LNCaP clone FGC (cell line): ENCODE results near the gene KLHL29.

Source experiments
- DNase-seq: peaks from one replicate; pipeline ENCODE4 v3.0.0-alpha.2; 2011; ENCODE audit warnings: low read depth
- H3K4me3 ChIP-seq: 2 replicates; pipeline ENCODE4 v1.5.1; 2011; ENCODE audit warnings: mild to moderate bottlenecking, low read depth, low read length, control low read depth
- TF ChIP-seq, protein P1 (sequence below): IDR thresholded peaks from 2 replicates; pipeline ENCODE4 v1.5.1; 2012; ENCODE audit warnings: mild to moderate bottlenecking; ENCODE audit not compliant: control insufficient read depth, insufficient read depth; ENCODE audit errors: extremely low read depth

Gene KLHL29

DNA sequence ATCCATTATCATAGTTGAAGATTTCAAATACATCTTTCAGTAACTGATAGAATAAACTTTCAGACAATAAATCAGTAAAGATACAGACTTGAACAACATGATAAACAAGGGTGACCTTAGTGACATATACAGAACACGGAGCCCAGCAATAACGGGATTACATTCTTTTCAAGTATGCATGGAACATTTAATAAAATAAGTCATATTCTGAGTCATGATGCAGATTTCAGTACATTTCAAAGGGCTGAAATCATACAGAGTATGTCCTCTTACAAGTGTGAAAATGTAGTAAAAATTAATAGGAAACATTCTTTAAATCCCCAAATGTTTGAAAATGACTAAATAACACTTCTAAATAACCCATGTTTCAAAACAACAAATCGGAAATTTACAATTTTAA, 17.2 kb upstream of the KLHL29 start:
- H3K4me3 ChIP-seq: no peak overlapping the region
- DNase-seq: no peak
- TF ChIP-seq, protein P1, sequence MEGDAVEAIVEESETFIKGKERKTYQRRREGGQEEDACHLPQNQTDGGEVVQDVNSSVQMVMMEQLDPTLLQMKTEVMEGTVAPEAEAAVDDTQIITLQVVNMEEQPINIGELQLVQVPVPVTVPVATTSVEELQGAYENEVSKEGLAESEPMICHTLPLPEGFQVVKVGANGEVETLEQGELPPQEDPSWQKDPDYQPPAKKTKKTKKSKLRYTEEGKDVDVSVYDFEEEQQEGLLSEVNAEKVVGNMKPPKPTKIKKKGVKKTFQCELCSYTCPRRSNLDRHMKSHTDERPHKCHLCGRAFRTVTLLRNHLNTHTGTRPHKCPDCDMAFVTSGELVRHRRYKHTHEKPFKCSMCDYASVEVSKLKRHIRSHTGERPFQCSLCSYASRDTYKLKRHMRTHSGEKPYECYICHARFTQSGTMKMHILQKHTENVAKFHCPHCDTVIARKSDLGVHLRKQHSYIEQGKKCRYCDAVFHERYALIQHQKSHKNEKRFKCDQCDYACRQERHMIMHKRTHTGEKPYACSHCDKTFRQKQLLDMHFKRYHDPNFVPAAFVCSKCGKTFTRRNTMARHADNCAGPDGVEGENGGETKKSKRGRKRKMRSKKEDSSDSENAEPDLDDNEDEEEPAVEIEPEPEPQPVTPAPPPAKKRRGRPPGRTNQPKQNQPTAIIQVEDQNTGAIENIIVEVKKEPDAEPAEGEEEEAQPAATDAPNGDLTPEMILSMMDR: no peak

DNA sequence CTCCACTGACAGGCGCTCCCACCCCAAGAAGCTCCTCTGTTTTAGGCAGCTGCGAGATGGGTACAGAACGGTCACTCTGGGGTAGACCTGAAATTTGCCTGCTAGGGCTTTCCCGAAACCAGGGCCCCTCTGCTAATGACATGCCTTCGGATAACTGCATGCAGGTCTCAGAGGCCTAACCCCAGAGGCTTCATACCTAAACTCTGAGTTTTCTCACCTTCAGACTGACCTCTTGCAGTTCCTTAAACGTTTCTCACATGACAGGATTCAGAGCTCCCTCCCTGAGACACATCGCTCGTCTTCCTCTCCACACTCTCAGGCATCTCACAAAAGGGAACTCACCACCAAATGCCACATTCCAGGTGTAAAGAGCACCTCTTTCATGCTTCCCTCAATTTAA, 11.3 kb upstream of the KLHL29 start:
- no peak overlapping the region for H3K4me3 ChIP-seq
- DNase-seq: no peak
- TF ChIP-seq, protein P1: no peak

DNA sequence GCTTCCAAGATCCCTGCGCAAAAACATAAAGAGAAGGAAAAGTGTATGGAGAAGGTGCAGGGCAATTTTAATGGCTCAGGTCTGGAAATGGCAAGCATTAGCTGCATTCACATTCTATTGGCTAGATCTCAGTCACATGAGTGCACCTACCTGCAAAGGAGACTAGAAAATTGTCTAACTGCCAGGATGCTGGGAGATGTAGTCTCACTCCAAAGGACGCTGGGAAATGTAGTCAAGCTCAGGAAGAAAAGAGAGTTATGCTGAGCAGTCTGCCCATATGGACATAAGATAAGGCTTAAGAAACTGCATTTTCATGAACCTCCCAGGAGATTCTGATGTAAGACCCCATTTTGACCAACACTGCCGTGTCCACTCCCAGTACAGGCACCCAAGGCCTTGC, 9.5 kb upstream of the KLHL29 start:
- TF ChIP-seq, protein P1: no peak
- DNase-seq: peak; percentile 54

DNA sequence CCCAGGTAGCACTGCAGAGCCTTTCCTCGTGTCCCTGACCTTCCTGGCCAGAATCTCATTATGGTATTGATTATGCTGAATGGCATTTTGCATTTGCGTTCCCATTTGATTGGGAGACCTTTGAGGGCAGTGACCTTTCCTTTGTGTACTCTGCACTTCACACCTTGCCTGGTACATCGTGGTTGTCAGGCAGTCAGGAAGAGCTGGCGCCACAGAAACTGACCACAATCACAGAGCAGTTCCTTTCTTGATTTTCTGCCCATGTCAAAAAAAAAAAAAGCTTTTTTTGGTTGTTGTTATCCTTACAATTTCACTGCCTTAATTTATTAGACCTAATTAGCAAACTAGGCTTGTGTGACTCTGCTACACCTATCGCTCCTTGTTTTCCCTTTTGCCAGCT, 8.9 kb upstream of the KLHL29 start:
- TF ChIP-seq, protein P1: no peak
- DNase-seq: no peak
- H3K4me3 ChIP-seq: no peak overlapping the region

More for the DNA sequence above, 9.5 kb upstream of the KLHL29 start:
- no peak overlapping the region for H3K4me3 ChIP-seq

DNA sequence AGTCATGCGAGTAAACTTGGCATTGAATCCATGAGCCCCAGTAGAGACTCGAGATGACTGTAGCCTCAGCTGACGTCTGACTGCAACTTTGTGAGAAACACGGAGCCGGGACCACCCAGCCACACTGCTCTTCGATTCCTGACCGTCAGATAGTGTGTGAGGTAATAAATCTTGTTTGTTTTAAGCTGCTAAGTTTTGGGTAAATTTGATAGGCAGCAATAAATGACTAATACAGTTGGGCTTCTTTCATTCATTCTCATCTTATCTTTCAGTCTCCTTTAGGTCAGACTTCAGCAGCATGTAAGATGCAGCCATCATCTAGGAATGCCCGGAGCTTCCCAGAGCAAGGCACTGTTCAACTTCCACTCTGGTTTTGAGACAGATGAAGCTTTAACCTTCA, 8.0 kb upstream of the KLHL29 start:
- DNase-seq: no peak
- H3K4me3 ChIP-seq: no peak overlapping the region
- TF ChIP-seq, protein P1: no peak

DNA sequence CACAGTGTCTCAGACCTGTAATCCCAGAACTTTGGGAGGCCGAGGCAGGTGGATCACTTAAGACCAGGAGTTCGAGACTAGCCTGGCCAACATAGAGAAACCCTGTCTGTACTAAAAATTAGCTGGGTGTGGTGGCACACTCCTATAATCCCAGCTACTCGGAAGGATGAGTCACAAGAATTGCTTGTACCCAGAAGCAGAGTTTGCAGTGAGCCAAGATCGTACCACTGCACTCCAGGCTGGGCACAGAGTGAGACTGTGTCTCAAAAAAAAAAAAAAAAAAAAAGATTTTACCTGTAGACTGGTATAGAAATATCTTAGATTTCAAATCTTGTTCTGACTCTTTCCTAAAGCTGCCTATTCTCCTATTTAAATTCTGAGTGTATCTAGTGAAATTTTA, 7.2 kb upstream of the KLHL29 start:
- no peak overlapping the region for H3K4me3 ChIP-seq
- TF ChIP-seq, protein P1: no peak
- no peak for DNase-seq

DNA sequence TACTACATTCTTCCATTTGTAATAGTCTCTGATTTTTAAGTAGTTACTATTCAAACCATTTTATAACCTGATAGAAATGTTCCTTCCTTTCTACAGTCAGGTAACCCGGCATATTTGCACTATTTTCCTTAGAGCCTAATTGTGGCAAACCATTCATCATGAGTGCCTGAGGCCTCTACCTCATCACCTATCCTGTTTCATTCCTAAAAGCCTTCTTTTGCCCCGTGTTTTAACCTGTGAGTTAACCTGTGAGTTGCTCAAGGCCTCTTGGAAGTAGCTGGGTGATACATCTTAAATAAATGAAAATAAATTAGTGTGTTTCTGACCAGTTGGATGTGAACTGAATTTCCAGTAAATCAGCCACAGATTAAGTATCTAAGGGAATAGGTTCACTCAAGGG, 6.5 kb upstream of the KLHL29 start:
- TF ChIP-seq, protein P1: no peak
- DNase-seq: no peak
- H3K4me3 ChIP-seq: no peak overlapping the region
